H1 (cell line): ENCODE data around the gene TGFBI. TPM values are rescaled to one million over a fixed set of nuclear protein-coding genes. Genes with fewer than 3 reads are reported as not detected.

ENCODE experiments used
- CTCF ChIA-PET: fragments of 300-600 bp; sonication (Branson Sonifier 250); formaldehyde crosslinking; loops from one replicate; lab custom pipeline; 2021; ENCODE audit not compliant: partially characterized antibody; lab: Charles Lee
- POLR2A ChIA-PET: fragments of 300-600 bp; sonication (Branson Sonifier 250); formaldehyde crosslinking; loops from one replicate; lab custom pipeline; 2021; ENCODE audit warnings: inconsistent platforms; ENCODE audit not compliant: partially characterized antibody; lab: Charles Lee
- DNase-seq, 2 experiments: peaks; one replicate each; pipeline versions ENCODE4 v3.0.0 to v3.0.0-alpha.2; 2010 to 2022; ENCODE audit warnings: low spot score in 2 of 2, low read depth in 1 of 2, mixed read lengths in 1 of 2
- FAIRE-seq: peaks from 2 replicates; lab custom pipeline; 2011; peaks lifted over from hg19 to GRCh38; lab: Jason Lieb, UNC
- H2AFZ ChIP-seq: 2 replicates; pipeline ENCODE4 v1.8.1; 2012; ENCODE audit warnings: low read length, inconsistent platforms
- H2AK5ac ChIP-seq: 2 replicates; pipeline ENCODE4 v1.6.1; 2013; ENCODE audit warnings: low read depth, low read length
- H2BK120ac ChIP-seq: replicated peaks from 2 replicates; pipeline ENCODE3; 2013; ENCODE audit warnings: low read depth, low read length, inconsistent platforms
- H2BK12ac ChIP-seq: 2 replicates; pipeline ENCODE4 v1.6.1; 2013; ENCODE audit warnings: low read depth, low read length
- H2BK15ac ChIP-seq: 2 replicates; pipeline ENCODE4 v1.6.1; 2013; ENCODE audit warnings: low read length
- H2BK20ac ChIP-seq: 2 replicates; pipeline ENCODE4 v1.6.1; 2013; ENCODE audit warnings: low read length
- H2BK5ac ChIP-seq: 2 replicates; pipeline ENCODE4 v1.6.1; 2013; ENCODE audit warnings: low read depth, low read length
- H3K14ac ChIP-seq: 2 replicates; pipeline ENCODE4 v1.6.1; 2013; ENCODE audit warnings: inconsistent platforms; ENCODE audit not compliant: insufficient read length
- H3K18ac ChIP-seq: 2 replicates; pipeline ENCODE4 v1.6.1; 2013; ENCODE audit warnings: low read length; ENCODE audit errors: extremely low read depth
- H3K23ac ChIP-seq: 2 replicates; pipeline ENCODE4 v1.6.1; 2013; ENCODE audit warnings: inconsistent platforms; ENCODE audit not compliant: insufficient read length
- H3K23me2 ChIP-seq: 2 replicates; pipeline ENCODE4 v1.6.1; 2013; ENCODE audit warnings: low read depth, low read length
- H3K27ac ChIP-seq: 2 replicates; pipeline ENCODE4 v1.6.1; 2011; ENCODE audit warnings: low read depth, low read length, inconsistent platforms
- H3K27me3 ChIP-seq, 4 experiments: replicated peaks in 1 of 4; 1 replicate in 1 of 4; 2 replicates in 3 of 4; pipeline versions ENCODE4 v1.6.1 to v1.8.1; 2011 to 2013; ENCODE audit warnings: low read length in 3 of 4, mild to moderate bottlenecking in 3 of 4, inconsistent platforms in 2 of 4, mixed read lengths in 2 of 4, moderate library complexity in 1 of 4; ENCODE audit not compliant: control insufficient read depth in 3 of 4, insufficient read depth in 3 of 4; ENCODE audit errors: extremely low read depth in 1 of 4
- H3K36me3 ChIP-seq, 4 experiments: 2 replicates each; pipeline versions ENCODE4 v1.6.1 to v1.8.1; 2011 to 2013; ENCODE audit warnings: mild to moderate bottlenecking in 4 of 4, low read length in 3 of 4, moderate library complexity in 2 of 4, control low read depth in 1 of 4, inconsistent platforms in 1 of 4; ENCODE audit not compliant: insufficient read depth in 4 of 4, control insufficient read depth in 2 of 4
- H3K4ac ChIP-seq: replicated peaks from 2 replicates; pipeline ENCODE3; 2013; ENCODE audit warnings: low read length, low read depth, mixed read lengths, inconsistent platforms; ENCODE audit not compliant: insufficient read length
- H3K4me1 ChIP-seq, 4 experiments: replicated peaks in 1 of 4; 1 replicate in 1 of 4; 2 replicates in 3 of 4; pipeline versions ENCODE4 v1.6.1 to v1.8.1; 2011 to 2013; ENCODE audit warnings: low read length in 3 of 4, inconsistent platforms in 2 of 4, mixed read lengths in 1 of 4; ENCODE audit not compliant: insufficient read depth in 4 of 4, control insufficient read depth in 3 of 4
- H3K4me2 ChIP-seq, 2 experiments: 2 replicates each; pipeline versions ENCODE4 v1.6.1 to v1.8.1; 2011 to 2013; ENCODE audit warnings: low read depth in 2 of 2, low read length in 2 of 2, control low read depth in 1 of 2, inconsistent platforms in 1 of 2, mild to moderate bottlenecking in 1 of 2; ENCODE audit not compliant: insufficient read depth in 1 of 2
- H3K4me3 ChIP-seq, 4 experiments: fragments of 200-600, 300-600 bp in 1 of 4; sonication (generic), shearing (Covaris generic), sonication (Bioruptor Twin) in 1 of 4; 2 replicates each; pipeline versions ENCODE4 v1.5.1 to v1.8.1; 2011 to 2016; ENCODE audit warnings: low read length in 4 of 4, low read depth in 3 of 4, control low read depth in 2 of 4, inconsistent platforms in 2 of 4, mild to moderate bottlenecking in 2 of 4, mixed read lengths in 1 of 4, moderate library complexity in 1 of 4; ENCODE audit not compliant: insufficient read depth in 2 of 4; ENCODE audit errors: extremely low read depth in 1 of 4
- H3K56ac ChIP-seq: replicated peaks from 2 replicates; pipeline ENCODE3; 2013; ENCODE audit warnings: low read depth, mild to moderate bottlenecking, mixed read lengths, low read length, inconsistent platforms; ENCODE audit not compliant: insufficient read length
- H3K79me1 ChIP-seq: 2 replicates; pipeline ENCODE4 v1.6.1; 2013; ENCODE audit warnings: low read depth, low read length, control low read depth
- H3K79me2 ChIP-seq, 2 experiments: 2 replicates each; pipeline versions ENCODE4 v1.6.1 to v1.8.1; 2012 to 2013; ENCODE audit warnings: low read length in 2 of 2, mild to moderate bottlenecking in 2 of 2, inconsistent platforms in 1 of 2; ENCODE audit not compliant: insufficient read depth in 2 of 2, control insufficient read depth in 1 of 2
- H3K9ac ChIP-seq, 4 experiments: replicated peaks in 1 of 4; 1 replicate in 1 of 4; 2 replicates in 3 of 4; pipeline versions ENCODE4 v1.6.1 to v1.8.1; 2011 to 2013; ENCODE audit warnings: low read depth in 3 of 4, low read length in 3 of 4, control low read depth in 2 of 4, mild to moderate bottlenecking in 2 of 4, moderate library complexity in 2 of 4, inconsistent platforms in 1 of 4; ENCODE audit errors: extremely low read depth in 1 of 4
- H3K9me3 ChIP-seq, 2 experiments: 2 replicates each; pipeline versions ENCODE4 v1.6.1 to v1.8.1; 2012 to 2013; ENCODE audit warnings: mild to moderate bottlenecking in 2 of 2, moderate library complexity in 2 of 2, control low read depth in 1 of 2, inconsistent platforms in 1 of 2, low read depth in 1 of 2, low read length in 1 of 2, mixed read lengths in 1 of 2; ENCODE audit not compliant: insufficient read depth in 2 of 2
- H4K20me1 ChIP-seq, 2 experiments: replicated peaks in 1 of 2; 2 replicates each; pipeline versions ENCODE3 to v1.8.1; 2011 to 2013; ENCODE audit warnings: inconsistent platforms in 2 of 2, low read length in 2 of 2, mild to moderate bottlenecking in 1 of 2; ENCODE audit not compliant: insufficient read depth in 2 of 2, control insufficient read depth in 1 of 2
- H4K5ac ChIP-seq: 2 replicates; pipeline ENCODE4 v1.6.1; 2013; ENCODE audit warnings: low read length, low read depth, mixed read lengths, inconsistent platforms; ENCODE audit not compliant: insufficient read length
- H4K8ac ChIP-seq: 2 replicates; pipeline ENCODE4 v1.8.0; 2013; ENCODE audit warnings: mild to moderate bottlenecking, moderate library complexity, low read length, inconsistent platforms; ENCODE audit not compliant: insufficient read depth; ENCODE audit errors: extremely low read depth
- H4K91ac ChIP-seq: replicated peaks from 2 replicates; pipeline ENCODE3; 2013; ENCODE audit warnings: low read length, mixed read lengths, inconsistent platforms; ENCODE audit not compliant: insufficient read length
- ATF2 ChIP-seq: IDR thresholded peaks from 2 replicates; pipeline ENCODE4 v1.6.1; 2012; ENCODE audit warnings: low read length, inconsistent platforms
- ATF3 ChIP-seq: IDR thresholded peaks from 2 replicates; pipeline ENCODE4 v1.6.1; 2011; ENCODE audit warnings: low read depth, mild to moderate bottlenecking, low read length; ENCODE audit not compliant: insufficient read depth
- BACH1 ChIP-seq: IDR thresholded peaks from 2 replicates; pipeline ENCODE4 v1.6.1; 2012; ENCODE audit warnings: low read length, improper control_type of control experiment
- BRCA1 ChIP-seq: IDR thresholded peaks from 2 replicates; pipeline ENCODE4 v1.6.1; 2012; ENCODE audit warnings: low read depth, low read length, improper control_type of control experiment
- RAD21 ChIP-seq, 2 experiments: IDR thresholded peaks in 1 of 2; conservative IDR thresholded peaks in 1 of 2; 2 replicates each; pipeline ENCODE4 v1.6.1; 2011; ENCODE audit warnings: low read depth in 2 of 2, low read length in 2 of 2, improper control_type of control experiment in 1 of 2, inconsistent platforms in 1 of 2, mild to moderate bottlenecking in 1 of 2, moderate library complexity in 1 of 2
- SAP30 ChIP-seq: fragments of 300-600 bp; sonication (generic); IDR thresholded peaks from 2 replicates; pipeline ENCODE4 v1.7.1; 2012; ENCODE audit warnings: low read length, moderate library complexity, mild to moderate bottlenecking, inconsistent platforms; ENCODE audit not compliant: insufficient read depth, insufficient replicate concordance
- SP2 ChIP-seq: IDR thresholded peaks from 2 replicates; pipeline ENCODE4 v1.6.1; 2012; ENCODE audit warnings: mild to moderate bottlenecking, low read length, inconsistent platforms
- WGBS, 2 experiments: shearing (Covaris generic) in 1 of 2; methylation state at CpG; one replicate each; pipeline versions ENCODE4 v1.1.6 to v1.1.7; 2013 to 2015; ENCODE audit warnings: low lambda C conversion rate in 2 of 2, mixed read lengths in 2 of 2, inconsistent platforms in 1 of 2, low coverage in 1 of 2, missing lambda C conversion rate in 1 of 2; ENCODE audit not compliant: insufficient replicate concordance in 2 of 2, insufficient coverage in 1 of 2, insufficient read length in 1 of 2; ENCODE audit errors: extremely low coverage in 1 of 2, missing lambda C conversion rate in 1 of 2; 5-methylcytosine and 5-hydroxymethylcytosine counted together
- polyA plus RNA-seq, 7 experiments: library from polyadenylated mRNA; depleted of rRNA in 3 of 7; stranded (reverse) in 5 of 7; unstranded in 2 of 7; fragments of >200 nt in 5 of 7; fragments of 200-250 nt in 2 of 7; gene quantifications; 1 replicate in 5 of 7; 2 replicates in 1 of 7; 4 replicates in 1 of 7; pipeline versions ENCODE4 v1.2.1 to v1.2.3, GENCODE V29; 2011 to 2013; ENCODE audit warnings: missing spikeins in 2 of 7, mixed read lengths in 2 of 7
- total RNA-seq: library from RNA; stranded (reverse); fragmentation: NEBNext Ultra II Directional; extraction: Animal tissue kit (Norgen Biotek cat#: 25700); gene quantifications from 2 replicates; pipeline ENCODE4 v1.2.1, GENCODE V29; 2021

TGFBI gene
- total and polyA plus RNA-seq, 2 of the 8 experiments (the other 6 are each of a cell fraction or from before 2014, with no cell fraction given) = 6.0 to 8.5 TPM

- Histone ChIP-seq H3K4ac (no peak overlapping the region), H4K91ac (no peak overlapping the region), H3K23me2 (no peaks in the 10 kb centered on the region), H3K23ac (no peak overlapping the region), H3K18ac (no peak overlapping the region), H3K56ac (no peak overlapping the region), H3K4me1 (no peaks in the 10 kb centered on the region), H3K79me1 (no peaks in the 10 kb centered on the region), H2BK15ac (no peak overlapping the region), H2BK20ac (no peak overlapping the region), H2BK12ac (no peak overlapping the region), H4K8ac (no peak overlapping the region), H3K27me3 (no peaks in the 10 kb centered on the region), H4K20me1 (no peaks in the 10 kb centered on the region), H2AK5ac (no peak overlapping the region), H3K36me3 (no peaks in the 10 kb centered on the region), H2BK5ac (no peak overlapping the region), H2BK120ac (no peak overlapping the region), H3K14ac (no peak overlapping the region), H3K9ac (no peak overlapping the region), H3K79me2 (no peaks in the 10 kb centered on the region), H3K9me3 (no peaks in the 10 kb centered on the region), H4K5ac (no peak overlapping the region), H2AFZ (no peak overlapping the region), H3K4me3 (no peak overlapping the region), H3K4me2 (no peak overlapping the region), H3K27ac (no peak overlapping the region)
- WGBS, 2 experiments = 82% methylated on average over 3 of the region's 3 CpGs; no CpG with 5 or more reads in 1 of the 2 experiments
- FAIRE-seq = no peak
- ChIA-PET POLR2A (interaction anchor here (0.9 kb wide), 1 partner anchor 42 kb away, joined by 3 read pairs; the partner anchor contains the start of gene TGFBI), CTCF (interaction anchor here (1.0 to 4.3 kb wide), 6 partner anchors 9 to 71 kb away, joined by 3 to 30 read pairs (median 9); partner anchors contain the start of gene TGFBI)
- no peak for DNase-seq
- TF ChIP-seq RAD21 (IDR thresholded peaks at IDR 0.05 in 1 of 2, conservative IDR thresholded peaks at IDR 0.05 in 1 of 2; ENCODE audit: low read depth in 2 of 2, low read length in 2 of 2) (no peak), ATF3 (no peak), BACH1 (no peak), SAP30 (no peak), SP2 (no peak), BRCA1 (no peak), ATF2 (no peak)
Measured at GRCh38 chr5:135986891-135987401, 41.8 kb upstream of the TGFBI start.
